ENCODE results near the gene EFEMP2. TPM values are rescaled to one million over a fixed set of nuclear protein-coding genes. Genes with fewer than 3 reads are reported as not detected.

The EFEMP2 gene
- total RNA-seq, 1 experiment from 2014 or later, result 26.2 TPM

DNA sequence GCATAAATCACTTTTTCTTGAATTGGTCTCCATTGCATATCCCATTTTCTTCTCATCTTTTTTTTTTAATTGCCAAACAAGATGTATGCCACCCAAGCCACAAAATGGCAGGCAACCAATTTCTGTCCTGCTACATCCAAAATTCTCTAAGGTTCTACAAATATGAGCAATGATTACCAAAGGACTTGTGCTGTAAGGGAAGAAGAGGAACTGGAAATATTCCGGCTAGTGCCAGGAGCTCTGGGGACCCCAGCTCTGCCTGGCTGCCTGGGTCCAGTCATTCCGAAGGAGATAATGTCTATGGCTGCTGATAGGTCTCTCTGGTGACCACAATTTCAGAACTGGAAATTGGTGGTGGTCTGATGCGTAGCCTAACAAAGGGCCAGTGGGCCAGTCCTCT, 55.9 kb downstream of the EFEMP2 start:
- H3K23ac ChIP-seq (ENCODE audit: insufficient read length, low read depth, low read length), result no peak overlapping the region
- H3K18ac ChIP-seq (ENCODE audit: insufficient read length, low read depth, low read length), result no peak overlapping the region
- no peak overlapping the region for H4K5ac ChIP-seq (ENCODE audit: insufficient read length, low read depth, low read length)
- H2BK15ac ChIP-seq (ENCODE audit: low read depth, low read length), result no peak overlapping the region
- H3K23me2 ChIP-seq (ENCODE audit: insufficient read length, low read depth, low read length, poor library complexity, severe bottlenecking), result peaks cover 3% of the 10 kb centered on the region
- no peak overlapping the region for H3K56ac ChIP-seq (ENCODE audit: insufficient read length, low read depth, low read length)
- TF ChIP-seq, protein P1, sequence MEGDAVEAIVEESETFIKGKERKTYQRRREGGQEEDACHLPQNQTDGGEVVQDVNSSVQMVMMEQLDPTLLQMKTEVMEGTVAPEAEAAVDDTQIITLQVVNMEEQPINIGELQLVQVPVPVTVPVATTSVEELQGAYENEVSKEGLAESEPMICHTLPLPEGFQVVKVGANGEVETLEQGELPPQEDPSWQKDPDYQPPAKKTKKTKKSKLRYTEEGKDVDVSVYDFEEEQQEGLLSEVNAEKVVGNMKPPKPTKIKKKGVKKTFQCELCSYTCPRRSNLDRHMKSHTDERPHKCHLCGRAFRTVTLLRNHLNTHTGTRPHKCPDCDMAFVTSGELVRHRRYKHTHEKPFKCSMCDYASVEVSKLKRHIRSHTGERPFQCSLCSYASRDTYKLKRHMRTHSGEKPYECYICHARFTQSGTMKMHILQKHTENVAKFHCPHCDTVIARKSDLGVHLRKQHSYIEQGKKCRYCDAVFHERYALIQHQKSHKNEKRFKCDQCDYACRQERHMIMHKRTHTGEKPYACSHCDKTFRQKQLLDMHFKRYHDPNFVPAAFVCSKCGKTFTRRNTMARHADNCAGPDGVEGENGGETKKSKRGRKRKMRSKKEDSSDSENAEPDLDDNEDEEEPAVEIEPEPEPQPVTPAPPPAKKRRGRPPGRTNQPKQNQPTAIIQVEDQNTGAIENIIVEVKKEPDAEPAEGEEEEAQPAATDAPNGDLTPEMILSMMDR (conservative IDR thresholded peaks at IDR 0.05), result no peak
- H2BK12ac ChIP-seq (ENCODE audit: insufficient read length, low read depth, low read length), result no peak overlapping the region
- no peaks in the 10 kb centered on the region for H3K79me1 ChIP-seq (ENCODE audit: insufficient read depth, low read depth, low read length, poor library complexity, severe bottlenecking)
- no peak overlapping the region for H2BK120ac ChIP-seq (ENCODE audit: low read depth, low read length, poor library complexity, severe bottlenecking)
- DNase-seq, result no peak
- no peaks in the 10 kb centered on the region for H3K9me3 ChIP-seq (ENCODE audit: control insufficient read depth, low read depth, low read length)
- H3K79me2 ChIP-seq (ENCODE audit: insufficient read depth, low read length), result no peaks in the 10 kb centered on the region
- Mint-ChIP-seq H3K4me1 (peaks cover 0 to 8% of the 10 kb centered on the region in 2 experiments; a peak in 1 of 4 replicates), H3K4me3 (peak overlapping the region; percentile 55 to 84; a peak in 1 of 5 replicates), H3K27ac (no peak overlapping the region), H3K27me3 (ENCODE audit: low read depth) (peaks cover 33% of the 10 kb centered on the region), H3K9me3 (no peaks in the 10 kb centered on the region), H3K36me3 (ENCODE audit: insufficient read depth in 1 of 3, low read depth in 3 of 3) (no peaks in the 10 kb centered on the region; a peak in 1 of 7 replicates)
- no peak overlapping the region for H2BK20ac ChIP-seq (ENCODE audit: low read depth, low read length, poor library complexity, severe bottlenecking)
- H3K27me3 ChIP-seq (ENCODE audit: insufficient read depth, low read length), result no peaks in the 10 kb centered on the region
- no peak overlapping the region for H3T11ph ChIP-seq (ENCODE audit: low read length)
- no peak overlapping the region for H2AK5ac ChIP-seq (ENCODE audit: insufficient read length, low read length)
- WGBS (ENCODE audit: extremely low coverage, insufficient read length, low lambda C conversion rate), result no CpG with 5 or more reads among the region's 3 CpGs
- H3K9ac ChIP-seq (ENCODE audit: extremely low read depth, insufficient read length, low read length), result no peak overlapping the region
- no peak overlapping the region for H4K8ac ChIP-seq (replicated peaks; ENCODE audit: insufficient read length, low read depth, low read length)
- no peak overlapping the region for H4K91ac ChIP-seq (ENCODE audit: insufficient read length, low read depth, low read length)
- H4K20me1 ChIP-seq (ENCODE audit: control insufficient read depth, insufficient read depth, insufficient read length), result no peaks in the 10 kb centered on the region
- H2AFZ ChIP-seq (ENCODE audit: low read length), result no peak overlapping the region
- H2BK5ac ChIP-seq (ENCODE audit: insufficient read length, low read length), result no peak overlapping the region
- no peak overlapping the region for H3K27ac ChIP-seq (ENCODE audit: insufficient read length, low read depth, low read length)
- H3K14ac ChIP-seq (ENCODE audit: insufficient read depth, low read length), result no peak overlapping the region
- H3K4me2 ChIP-seq (ENCODE audit: insufficient read depth, insufficient read length, low read length), result no peak overlapping the region
- H3K4me1 ChIP-seq (ENCODE audit: insufficient read depth, low read length), result no peaks in the 10 kb centered on the region
- no peak overlapping the region for H3K4ac ChIP-seq (ENCODE audit: low read depth, low read length)

Other genes starting within 250 kb of the EFEMP2 start
- 32.0 and 37.4 TPM in 2 replicates for gene SIPA1, start 234.7 kb downstream of the EFEMP2 start, total RNA-seq (2021)
- 43.3 and 48.8 TPM in 2 replicates for gene RELA, start 209.9 kb downstream of the EFEMP2 start, total RNA-seq (2021)
- gene KAT5, start 160.5 kb downstream of the EFEMP2 start, total RNA-seq (2021), result 56.7 and 57.4 TPM in 2 replicates
- 53.8 and 57.7 TPM in 2 replicates for gene RNASEH2C, start 152.0 kb downstream of the EFEMP2 start, total RNA-seq (2021)
- 9.4 and 9.6 TPM in 2 replicates for gene AP5B1, start 91.8 kb downstream of the EFEMP2 start, total RNA-seq (2021)
- gene OVOL1, start 85.7 kb downstream of the EFEMP2 start, total RNA-seq (2021), result 5.1 and 5.7 TPM in 2 replicates
- 0.88 and 1.2 TPM in 2 replicates for gene SNX32, start 38.8 kb downstream of the EFEMP2 start, total RNA-seq (2021)
- gene CFL1, start 14.6 kb downstream of the EFEMP2 start, total RNA-seq (2021), result 1,107 and 1,147 TPM in 2 replicates
- gene MUS81, start 12.4 kb downstream of the EFEMP2 start, total RNA-seq (2021), result 45.0 and 49.2 TPM in 2 replicates
- not detected in 2 replicates for gene CTSW, start 7.0 kb upstream of the EFEMP2 start, total RNA-seq (2021)
- 86.8 and 87.0 TPM in 2 replicates for gene FIBP, start 15.7 kb upstream of the EFEMP2 start, total RNA-seq (2021)
- gene CCDC85B, start 17.9 kb upstream of the EFEMP2 start, total RNA-seq (2021), result 23.3 and 23.4 TPM in 2 replicates
- gene FOSL1, start 27.6 kb upstream of the EFEMP2 start, total RNA-seq (2021), result 33.7 and 36.1 TPM in 2 replicates
- 14.0 and 15.7 TPM in 2 replicates for gene C11orf68, start 46.3 kb upstream of the EFEMP2 start, total RNA-seq (2021)
- 101 and 105 TPM in 2 replicates for gene DRAP1, start 46.6 kb upstream of the EFEMP2 start, total RNA-seq (2021)
- gene TSGA10IP, start 72.7 kb upstream of the EFEMP2 start, total RNA-seq (2021), result 2.2 and 3.1 TPM in 2 replicates
- 52.0 and 57.8 TPM in 2 replicates for gene SART1, start 88.9 kb upstream of the EFEMP2 start, total RNA-seq (2021)
- gene EIF1AD, start 129.4 kb upstream of the EFEMP2 start, total RNA-seq (2021), result 46.7 and 52.6 TPM in 2 replicates
- gene BANF1, start 129.7 kb upstream of the EFEMP2 start, total RNA-seq (2021), result 346 and 359 TPM in 2 replicates
- gene CST6, start 139.2 kb upstream of the EFEMP2 start, total RNA-seq (2021), result not detected in 2 replicates
- gene CATSPER1, start 153.7 kb upstream of the EFEMP2 start, total RNA-seq (2021), result not detected in 2 replicates
- 17.2 and 19.8 TPM in 2 replicates for gene GAL3ST3, start 176.4 kb upstream of the EFEMP2 start, total RNA-seq (2021)
- 237 and 248 TPM in 2 replicates for gene SF3B2, start 179.6 kb upstream of the EFEMP2 start, total RNA-seq (2021)
- gene PACS1, start 197.5 kb upstream of the EFEMP2 start, total RNA-seq (2021), result 28.7 and 35.5 TPM in 2 replicates

Measured in H9 (cell line).